HS-5 (cell line): ENCODE results near the gene PCDHGA11.
"Not testable (repeated sequence)": the region's sequence is repeated elsewhere in the genome, so short reads cannot be mapped to it uniquely, and the experiment has no call there.

ENCODE experiments used
- DNase-seq: peaks from one replicate; pipeline ENCODE4 v3.0.0-alpha.2; 2012; ENCODE audit warnings: low read depth

Gene PCDHGA11

GRCh38 chr5:141398608-141399007, 22.2 kb upstream of the PCDHGA11 start:
- no peak for DNase-seq

- DNase-seq, result no peak
Observed at GRCh38 chr5:141399555-141400258, 21.1 kb upstream of the PCDHGA11 start.

- no peak for DNase-seq
Observed at GRCh38 chr5:141402553-141403243, 18.2 kb upstream of the PCDHGA11 start, which contains the start of gene PCDHGA9. TSS of gene PCDHGA9 (plus strand) at chr5:141402778. CDS start at chr5:141402953, 175 bp downstream.

GRCh38 chr5:141403387-141403786, 17.5 kb upstream of the PCDHGA11 start:
- DNase-seq, result no peak

- not testable (repeated sequence) for DNase-seq
Observed at GRCh38 chr5:141407790-141408505, 12.9 kb upstream of the PCDHGA11 start, which contains the start of gene PCDHGB6. TSS of gene PCDHGB6 (plus strand) at chr5:141408021. CDS start at chr5:141408203, 182 bp downstream.

- no peak for DNase-seq
Observed at GRCh38 chr5:141409598-141410306, 11.1 kb upstream of the PCDHGA11 start.

- DNase-seq, result no peak
Observed at GRCh38 chr5:141411575-141411974, 9.3 kb upstream of the PCDHGA11 start.

- DNase-seq, result no peak
Observed at GRCh38 chr5:141412854-141413539, 7.9 kb upstream of the PCDHGA11 start, which contains the start of gene PCDHGA10. TSS of gene PCDHGA10 (plus strand) at chr5:141412987. CDS start at chr5:141413176, 189 bp downstream.

- no peak for DNase-seq
Observed at GRCh38 chr5:141413540-141414069, 7.2 kb upstream of the PCDHGA11 start.

GRCh38 chr5:141414548-141415274, 6.1 kb upstream of the PCDHGA11 start:
- DNase-seq, result not testable (repeated sequence)

- DNase-seq, result not testable (repeated sequence)
Observed at GRCh38 chr5:141415275-141415618, 5.6 kb upstream of the PCDHGA11 start.

- not testable (repeated sequence) for DNase-seq
Observed at GRCh38 chr5:141417494-141418172, 3.2 kb upstream of the PCDHGA11 start, which contains the start of gene PCDHGB7. TSS of gene PCDHGB7 (plus strand) at chr5:141417677. CDS start at chr5:141417860, 183 bp downstream.

- DNase-seq, result no peak
Observed at GRCh38 chr5:141419074-141419880, 1.6 kb upstream of the PCDHGA11 start.

- DNase-seq, result no peak
Observed at GRCh38 chr5:141421489-141421855, 621 bp downstream of the PCDHGA11 start.

- DNase-seq, result no peak
Observed at GRCh38 chr5:141422742-141423291, 2.0 kb downstream of the PCDHGA11 start.

GRCh38 chr5:141427783-141428426, 7.1 kb downstream of the PCDHGA11 start:
- no peak for DNase-seq

- DNase-seq, result no peak
Observed at GRCh38 chr5:141430332-141431113, 9.7 kb downstream of the PCDHGA11 start, which contains the start of gene PCDHGA12. TSS of gene PCDHGA12 (plus strand) at chr5:141430507. CDS start at chr5:141430760, 253 bp downstream.
